Gastrocnemius medialis (tissue), 4 donors: ENCODE results near the gene DISP1. TPM values are rescaled to one million over a fixed set of nuclear protein-coding genes. Genes with fewer than 3 reads are reported as not detected.

ENCODE experiments used
- ATAC-seq, 2 donors: fragments of 150-250 bp; one replicate each; pipeline ENCODE4 v1.9.1; 2016
- DNase-seq, 2 donors: peaks; one replicate each; pipeline ENCODE4 v3.0.0-alpha.2; 2019
- H3K27ac ChIP-seq, 4 donors: fragments of 200-600 bp; sonication (generic); 1 replicate in 1 of 4; 2 replicates in 3 of 4; pipeline ENCODE4 v1.5.1; 2016 to 2018; ENCODE audit warnings: mild to moderate bottlenecking in 2 of 4, moderate library complexity in 1 of 4
- H3K27me3 ChIP-seq, 3 donors: fragments of 200-600 bp; sonication (generic) in 2 of 3; 1 replicate in 1 of 3; 2 replicates in 2 of 3; pipeline versions ENCODE4 v1.5.1 to v1.6.0; 2016 to 2019; ENCODE audit warnings: mild to moderate bottlenecking in 1 of 3, moderate library complexity in 1 of 3
- H3K36me3 ChIP-seq, 2 donors: fragments of 200-600 bp; sonication (generic) in 1 of 2; one replicate each; pipeline ENCODE4 v1.5.1; 2017 to 2018
- H3K4me1 ChIP-seq, 2 donors: fragments of 200-600 bp; sonication (generic) in 1 of 2; one replicate each; pipeline ENCODE4 v1.5.1; 2016 to 2017; ENCODE audit warnings: mild to moderate bottlenecking in 2 of 2
- H3K4me3 ChIP-seq, 4 donors: fragments of 200-600 bp; sonication (generic) in 3 of 4; 1 replicate in 1 of 4; 2 replicates in 3 of 4; pipeline ENCODE4 v1.5.1; 2016 to 2019; ENCODE audit warnings: mild to moderate bottlenecking in 2 of 4
- H3K9me3 ChIP-seq, 3 donors: fragments of 200-600 bp; sonication (generic) in 2 of 3; 1 replicate in 1 of 3; 2 replicates in 2 of 3; pipeline ENCODE4 v1.5.1; 2016 to 2019
- CTCF ChIP-seq, 5 experiments: fragments of 450-650 bp in 3 of 5; fragments of 200-600 bp in 2 of 5; sonication (generic) in 2 of 5; IDR thresholded peaks in 4 of 5; conservative IDR thresholded peaks in 1 of 5; 1 replicate in 4 of 5; 2 replicates in 1 of 5; pipeline ENCODE4 v1.5.1; 2016 to 2019; ENCODE audit warnings: antibody characterized with exemption in 5 of 5, mild to moderate bottlenecking in 3 of 5, moderate library complexity in 3 of 5
- POLR2A ChIP-seq, 2 donors: fragments of 450-650 bp; IDR thresholded peaks; one replicate each; pipeline ENCODE4 v1.6.1; 2017; ENCODE audit warnings: antibody characterized with exemption in 2 of 2, mild to moderate bottlenecking in 2 of 2, moderate library complexity in 2 of 2
- in situ Hi-C, 4 donors: fragments of 200-750 bp; cut with MboI; loops; one replicate each; pipeline versions ENCODE4 v1.15.0 to v1.8.0; 2017; ENCODE audit warnings: low sequenced_read_pairs in 4 of 4
- intact Hi-C: fragments of 100-400 bp; cut with DNase I; formaldehyde crosslinking; loops from one replicate; pipeline ENCODE4 v1.15.1; 2023; ENCODE audit warnings: low total_unique reads
- total RNA-seq, 4 donors: library from RNA; depleted of rRNA; stranded (reverse); fragments of >200 nt; gene quantifications; one replicate each; pipeline versions ENCODE4 v1.1.0 to v1.2.3, GENCODE V29; 2016

Gene DISP1
- total RNA-seq, 4 donors from 2014 or later = 2.4 to 3.7 (median 2.9) TPM

- Histone ChIP-seq H3K36me3 (no peaks in the 10 kb centered on the region), H3K4me1 (peaks cover 11 to 13% of the 10 kb centered on the region in 2 donors), H3K27me3 (no peaks in the 10 kb centered on the region), H3K9me3 (no peaks in the 10 kb centered on the region), H3K4me3 (no peak overlapping the region), H3K27ac (no peak overlapping the region)
- TF ChIP-seq CTCF (IDR thresholded peaks at IDR 0.05 in 4 of 5, conservative IDR thresholded peaks at IDR 0.05 in 1 of 5) (no peak), POLR2A (IDR thresholded peaks at IDR 0.05) (no peak)
- intact Hi-C loops (no loop called here), in situ Hi-C loops (no loop called here)
- DNase-seq (no peak), ATAC-seq (no peak)
Observed at GRCh38 chr1:222820171-222820712, 5.4 kb downstream of the DISP1 start.

- DNase-seq (no peak), ATAC-seq (no peak)
- no peak overlapping the region for H3K4me3 ChIP-seq
- peaks cover 3 to 6% of the 10 kb centered on the region in 2 donors for H3K4me1 ChIP-seq
- H3K27ac ChIP-seq = no peak overlapping the region
- H3K36me3 ChIP-seq = no peaks in the 10 kb centered on the region
- H3K27me3 ChIP-seq = no peaks in the 10 kb centered on the region
- TF ChIP-seq POLR2A (IDR thresholded peaks at IDR 0.05) (no peak), CTCF (IDR thresholded peaks at IDR 0.05 in 4 of 5, conservative IDR thresholded peaks at IDR 0.05 in 1 of 5) (no peak)
- H3K9me3 ChIP-seq = no peaks in the 10 kb centered on the region
- intact Hi-C loops (no loop called here), in situ Hi-C loops (no loop called here)
Observed at GRCh38 chr1:222821239-222821638, 6.4 kb downstream of the DISP1 start.

- H3K36me3 ChIP-seq = no peaks in the 10 kb centered on the region
- H3K4me1 ChIP-seq = no peaks in the 10 kb centered on the region
- H3K27me3 ChIP-seq = no peaks in the 10 kb centered on the region
- no peaks in the 10 kb centered on the region for H3K9me3 ChIP-seq
- TF ChIP-seq CTCF (IDR thresholded peaks at IDR 0.05 in 4 of 5, conservative IDR thresholded peaks at IDR 0.05 in 1 of 5) = no peak
- no peak for TF ChIP-seq POLR2A (IDR thresholded peaks at IDR 0.05)
- no peak overlapping the region for H3K4me3 ChIP-seq
- H3K27ac ChIP-seq = no peak overlapping the region
- intact Hi-C loops = no loop called here
- ATAC-seq = no peak
- in situ Hi-C loops = no loop called here
- no peak for DNase-seq
Observed at GRCh38 chr1:222823695-222824094, 8.9 kb downstream of the DISP1 start.

- Histone ChIP-seq H3K4me1 (no peaks in the 10 kb centered on the region), H3K9me3 (no peaks in the 10 kb centered on the region), H3K27ac (no peak overlapping the region), H3K36me3 (no peaks in the 10 kb centered on the region), H3K27me3 (no peaks in the 10 kb centered on the region), H3K4me3 (no peak overlapping the region)
- DNase-seq (no peak), ATAC-seq (no peak)
- intact Hi-C loops = no loop called here
- in situ Hi-C loops = no loop called here
- TF ChIP-seq CTCF (IDR thresholded peaks at IDR 0.05 in 4 of 5, conservative IDR thresholded peaks at IDR 0.05 in 1 of 5) (no peak), POLR2A (IDR thresholded peaks at IDR 0.05) (no peak)
Observed at GRCh38 chr1:222824641-222825040, 9.8 kb downstream of the DISP1 start.

- in situ Hi-C loops = no loop called here
- DNase-seq = no peak
- no peaks in the 10 kb centered on the region for H3K36me3 ChIP-seq
- TF ChIP-seq POLR2A (IDR thresholded peaks at IDR 0.05) = no peak
- no peak for TF ChIP-seq CTCF (IDR thresholded peaks at IDR 0.05 in 4 of 5, conservative IDR thresholded peaks at IDR 0.05 in 1 of 5)
- intact Hi-C loops = no loop called here
- H3K4me1 ChIP-seq = no peaks in the 10 kb centered on the region
- H3K27ac ChIP-seq = no peak overlapping the region
- no peak for ATAC-seq
- H3K4me3 ChIP-seq = no peak overlapping the region
- H3K27me3 ChIP-seq = no peaks in the 10 kb centered on the region
- no peaks in the 10 kb centered on the region for H3K9me3 ChIP-seq
Observed at GRCh38 chr1:222828939-222829338, 14.1 kb downstream of the DISP1 start.
